Astrocyte of the spinal cord (primary cell): ENCODE results near the gene IGFBP6.
A peak's percentile ranks its signal among the peaks of the same experiment; 100 is the strongest.

ENCODE experiments used
- DNase-seq: peaks from one replicate; pipeline ENCODE4 v3.0.0; 2011; ENCODE audit warnings: low read depth, low spot score
- H3K4me3 ChIP-seq: 2 replicates; pipeline ENCODE4 v1.5.1; 2011; ENCODE audit warnings: low read depth, mild to moderate bottlenecking, low read length, moderate library complexity
- CTCF ChIP-seq: IDR thresholded peaks from 2 replicates; pipeline ENCODE4 v1.5.1; 2012; ENCODE audit warnings: low read depth, mild to moderate bottlenecking, low read length, inconsistent platforms
- in situ Hi-C: cut with HindIII; loops from 2 replicates; pipeline ENCODE4 v1.10.0; 2017; ENCODE audit warnings: low sequenced_read_pairs

The IGFBP6 gene

GRCh38 chr12:53067993-53068770, 29.3 kb upstream of the IGFBP6 start:
- in situ Hi-C loops, result no loop called here
- no peak overlapping the region for H3K4me3 ChIP-seq
- DNase-seq, result no peak
- no peak for TF ChIP-seq CTCF

DNA sequence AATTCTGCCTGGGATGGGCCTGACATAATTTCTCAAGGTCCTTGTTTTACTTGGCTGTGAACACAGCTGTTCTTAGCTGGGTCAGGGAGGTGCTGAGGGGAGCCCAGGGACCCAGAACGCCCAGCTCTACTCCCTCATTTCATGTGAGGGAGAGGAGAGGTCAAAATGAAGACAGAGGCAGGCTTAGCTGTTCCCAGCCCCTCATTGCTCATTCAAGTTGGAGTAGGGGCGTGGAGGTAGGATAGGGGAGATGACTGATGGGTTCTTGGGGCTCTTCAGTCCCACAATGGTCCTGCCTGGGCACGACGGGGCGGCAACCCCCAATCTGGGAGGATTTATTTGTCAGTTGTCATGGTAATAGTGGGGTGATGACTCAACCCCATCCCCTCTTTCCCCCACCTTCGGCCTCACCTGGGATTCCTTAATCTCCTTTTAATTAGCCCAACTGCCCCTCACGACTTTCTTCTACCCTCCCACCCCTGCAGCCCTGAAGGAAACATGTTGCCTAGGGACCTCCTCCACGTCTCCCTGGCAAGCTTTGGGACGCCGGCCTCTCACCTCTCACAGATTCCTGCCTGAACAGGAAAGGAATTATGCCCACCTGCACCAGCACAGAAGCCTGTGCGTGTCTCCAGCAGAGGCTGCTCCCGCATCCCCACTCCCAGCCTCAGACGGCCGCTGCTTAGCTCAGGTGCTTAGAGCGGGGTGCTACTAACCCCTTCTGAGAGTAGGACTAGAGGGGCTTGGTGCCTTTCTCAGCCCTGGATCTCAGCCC, 28.5 kb upstream of the IGFBP6 start:
- H3K4me3 ChIP-seq, result no peak overlapping the region
- no peak for DNase-seq
- TF ChIP-seq CTCF, result no peak
- in situ Hi-C loops, result no loop called here

- H3K4me3 ChIP-seq, result no peak overlapping the region
- in situ Hi-C loops, result no loop called here
- no peak for TF ChIP-seq CTCF
- no peak for DNase-seq
Observed at GRCh38 chr12:53069621-53070410, 27.7 kb upstream of the IGFBP6 start.

DNA sequence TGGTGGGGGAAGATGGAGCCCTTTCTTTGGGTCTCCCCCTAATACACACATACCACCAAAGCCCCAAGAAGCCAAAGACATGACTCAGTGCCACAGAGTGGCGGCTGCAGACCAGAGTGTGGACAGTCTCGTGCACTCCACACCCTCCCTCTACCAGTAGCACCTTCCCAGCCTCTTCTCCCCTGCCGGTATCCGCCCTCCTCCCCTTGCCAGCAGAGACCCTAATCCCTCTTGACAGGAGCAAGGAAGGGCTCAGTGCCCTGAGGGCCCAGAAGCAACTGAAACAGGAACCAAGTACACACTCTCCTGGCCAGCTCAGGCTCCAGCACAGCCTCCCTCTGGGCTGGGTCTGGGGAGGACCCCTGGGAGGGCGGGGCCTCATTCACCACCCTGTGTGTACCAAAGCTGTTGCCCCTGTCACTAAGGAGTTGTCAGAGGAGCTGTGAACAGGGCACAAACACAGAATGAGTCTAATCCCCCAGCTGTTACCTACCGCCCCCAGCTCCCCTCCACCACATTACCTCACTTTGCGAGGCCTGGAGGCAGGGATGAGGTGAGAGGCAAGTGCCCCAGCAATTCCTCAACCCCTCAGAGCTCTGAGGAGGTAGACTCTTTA, 26.5 kb upstream of the IGFBP6 start:
- no peak for TF ChIP-seq CTCF
- H3K4me3 ChIP-seq, result no peak overlapping the region
- in situ Hi-C loops, result no loop called here
- DNase-seq, result no peak

GRCh38 chr12:53071591-53072551, 25.6 kb upstream of the IGFBP6 start:
- no peak overlapping the region for H3K4me3 ChIP-seq
- peak; percentile 42 for TF ChIP-seq CTCF
- in situ Hi-C loops, result no loop called here
- DNase-seq, result no peak
